Measurements from ENCODE around the gene TSC22D3.
"Not testable (repeated sequence)": the region's sequence is repeated elsewhere in the genome, so short reads cannot be mapped to it uniquely, and the experiment has no call there.

DNA sequence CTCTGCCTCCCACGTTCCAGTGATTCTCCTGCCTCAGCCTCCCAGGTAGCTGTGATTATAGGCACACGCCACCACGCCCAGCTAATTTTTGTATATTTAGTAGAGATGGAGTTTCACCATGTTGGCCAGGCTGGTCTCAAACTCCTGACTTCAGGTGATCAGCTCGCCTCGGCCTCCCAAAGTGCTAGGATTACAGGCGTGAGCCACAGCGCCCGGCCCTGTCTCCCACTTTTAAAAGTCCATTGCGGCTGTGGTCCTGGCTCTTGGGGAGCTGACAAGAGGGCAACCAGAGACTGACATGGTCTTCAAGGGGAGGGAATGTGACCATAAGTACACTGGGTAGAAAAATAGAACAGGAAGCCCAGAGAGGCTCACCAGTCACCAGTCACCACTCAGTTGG lies 104.3 kb downstream of the TSC22D3 start:
- TF ChIP-seq, protein P1, sequence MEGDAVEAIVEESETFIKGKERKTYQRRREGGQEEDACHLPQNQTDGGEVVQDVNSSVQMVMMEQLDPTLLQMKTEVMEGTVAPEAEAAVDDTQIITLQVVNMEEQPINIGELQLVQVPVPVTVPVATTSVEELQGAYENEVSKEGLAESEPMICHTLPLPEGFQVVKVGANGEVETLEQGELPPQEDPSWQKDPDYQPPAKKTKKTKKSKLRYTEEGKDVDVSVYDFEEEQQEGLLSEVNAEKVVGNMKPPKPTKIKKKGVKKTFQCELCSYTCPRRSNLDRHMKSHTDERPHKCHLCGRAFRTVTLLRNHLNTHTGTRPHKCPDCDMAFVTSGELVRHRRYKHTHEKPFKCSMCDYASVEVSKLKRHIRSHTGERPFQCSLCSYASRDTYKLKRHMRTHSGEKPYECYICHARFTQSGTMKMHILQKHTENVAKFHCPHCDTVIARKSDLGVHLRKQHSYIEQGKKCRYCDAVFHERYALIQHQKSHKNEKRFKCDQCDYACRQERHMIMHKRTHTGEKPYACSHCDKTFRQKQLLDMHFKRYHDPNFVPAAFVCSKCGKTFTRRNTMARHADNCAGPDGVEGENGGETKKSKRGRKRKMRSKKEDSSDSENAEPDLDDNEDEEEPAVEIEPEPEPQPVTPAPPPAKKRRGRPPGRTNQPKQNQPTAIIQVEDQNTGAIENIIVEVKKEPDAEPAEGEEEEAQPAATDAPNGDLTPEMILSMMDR (conservative IDR thresholded peaks at IDR 0.05; ENCODE audit: low read length), result not testable (repeated sequence)
- TF ChIP-seq EZH2phosphoT487 (IDR thresholded peaks at IDR 0.05; ENCODE audit: borderline replicate concordance, low read depth, low read length), result not testable (repeated sequence)
